ENCODE results near the gene STAG1.
"Not testable (repeated sequence)": the region's sequence is repeated elsewhere in the genome, so short reads cannot be mapped to it uniquely, and the experiment has no call there.

STAG1 gene

DNA sequence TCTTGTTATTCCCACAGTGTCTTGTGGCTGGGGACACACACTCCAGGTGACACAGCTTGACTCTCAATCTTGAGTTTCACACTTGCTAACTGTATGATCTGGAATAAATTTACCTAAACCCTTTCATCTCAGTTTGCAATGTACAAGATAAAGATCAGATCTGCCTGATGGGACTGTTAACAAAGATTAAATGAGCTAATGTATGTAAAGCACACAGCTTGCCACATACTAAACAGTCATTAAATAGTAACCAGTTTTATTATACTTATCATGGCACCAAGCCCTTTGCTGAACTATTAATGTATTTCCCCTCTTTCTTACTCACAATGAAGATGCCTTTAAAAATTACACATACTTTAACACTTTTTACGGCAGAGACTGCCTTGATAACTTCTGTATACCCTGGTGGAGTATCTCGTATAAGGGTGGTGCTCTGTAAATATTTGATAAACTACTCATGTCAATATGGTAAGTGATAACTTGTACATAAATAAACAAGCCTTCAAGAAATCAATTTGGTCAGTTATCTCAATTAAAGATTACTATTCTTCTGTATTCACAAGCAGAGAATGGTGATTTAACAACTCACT lies 184.5 kb downstream of the STAG1 start:
- no peak for DNase-seq (ENCODE audit: low read depth)
- TF ChIP-seq, protein P1, sequence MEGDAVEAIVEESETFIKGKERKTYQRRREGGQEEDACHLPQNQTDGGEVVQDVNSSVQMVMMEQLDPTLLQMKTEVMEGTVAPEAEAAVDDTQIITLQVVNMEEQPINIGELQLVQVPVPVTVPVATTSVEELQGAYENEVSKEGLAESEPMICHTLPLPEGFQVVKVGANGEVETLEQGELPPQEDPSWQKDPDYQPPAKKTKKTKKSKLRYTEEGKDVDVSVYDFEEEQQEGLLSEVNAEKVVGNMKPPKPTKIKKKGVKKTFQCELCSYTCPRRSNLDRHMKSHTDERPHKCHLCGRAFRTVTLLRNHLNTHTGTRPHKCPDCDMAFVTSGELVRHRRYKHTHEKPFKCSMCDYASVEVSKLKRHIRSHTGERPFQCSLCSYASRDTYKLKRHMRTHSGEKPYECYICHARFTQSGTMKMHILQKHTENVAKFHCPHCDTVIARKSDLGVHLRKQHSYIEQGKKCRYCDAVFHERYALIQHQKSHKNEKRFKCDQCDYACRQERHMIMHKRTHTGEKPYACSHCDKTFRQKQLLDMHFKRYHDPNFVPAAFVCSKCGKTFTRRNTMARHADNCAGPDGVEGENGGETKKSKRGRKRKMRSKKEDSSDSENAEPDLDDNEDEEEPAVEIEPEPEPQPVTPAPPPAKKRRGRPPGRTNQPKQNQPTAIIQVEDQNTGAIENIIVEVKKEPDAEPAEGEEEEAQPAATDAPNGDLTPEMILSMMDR (conservative IDR thresholded peaks at IDR 0.05; ENCODE audit: low read length): no peak
- no peak overlapping the region for H3K4me3 ChIP-seq (ENCODE audit: low read length)

GRCh38 chr3:136564962-136565361 lies 187.2 kb downstream of the STAG1 start:
- not testable (repeated sequence) for H3K4me3 ChIP-seq (ENCODE audit: low read length); DNase-seq (ENCODE audit: low read depth)

GRCh38 chr3:136562026-136562425 lies 190.2 kb downstream of the STAG1 start:
- no peak overlapping the region for H3K4me3 ChIP-seq (ENCODE audit: low read length)
- DNase-seq (ENCODE audit: low read depth): no peak
- TF ChIP-seq, protein P1 (conservative IDR thresholded peaks at IDR 0.05; ENCODE audit: low read length): no peak

- no peak overlapping the region for H3K4me3 ChIP-seq (ENCODE audit: low read length)
- no peak for DNase-seq (ENCODE audit: low read depth)
- TF ChIP-seq, protein P1 (conservative IDR thresholded peaks at IDR 0.05; ENCODE audit: low read length): no peak
These were observed 192.3 kb downstream of the STAG1 start for GRCh38 chr3:136559896-136560295.

DNA sequence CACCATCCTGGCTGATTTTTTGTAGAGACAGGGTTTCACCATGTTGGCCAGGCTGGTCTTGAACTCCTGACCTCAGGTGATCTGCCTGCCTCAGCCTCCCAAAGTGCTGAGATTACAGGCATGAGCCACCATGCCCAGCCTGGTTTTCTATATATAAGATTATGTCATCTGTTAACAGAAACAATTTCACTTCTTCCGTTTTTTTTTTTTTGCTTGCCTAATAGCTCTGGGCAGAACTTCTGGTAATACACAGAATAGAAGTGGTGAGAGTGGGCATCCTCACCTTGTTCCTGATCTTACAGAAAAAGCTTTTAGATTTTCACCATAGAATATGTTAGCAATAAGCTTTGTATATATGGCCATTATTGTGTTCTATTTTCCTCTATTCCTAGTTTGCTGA lies 202.7 kb downstream of the STAG1 start:
- not testable (repeated sequence) for DNase-seq (ENCODE audit: low read depth); H3K4me3 ChIP-seq (ENCODE audit: low read length)

DNA sequence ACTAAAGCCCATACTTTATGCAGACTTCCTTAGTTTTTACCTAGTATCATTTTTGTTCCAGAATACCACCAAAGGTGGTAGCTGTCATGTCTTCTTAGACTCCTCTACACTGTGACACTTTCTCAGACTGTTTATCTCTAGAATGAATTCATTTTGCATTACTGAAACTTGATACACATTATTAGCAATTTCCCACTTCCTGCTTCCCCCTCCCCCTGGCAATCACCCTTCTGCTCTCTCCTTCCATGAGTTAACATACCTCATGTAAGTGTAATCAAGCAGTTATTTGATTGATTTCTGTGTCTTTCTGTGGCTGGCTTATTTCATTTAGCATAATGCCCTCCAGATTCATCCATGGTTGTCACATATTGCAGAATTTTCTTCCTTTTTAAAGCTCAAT lies 204.9 kb downstream of the STAG1 start:
- no peak overlapping the region for H3K4me3 ChIP-seq (ENCODE audit: low read length)
- TF ChIP-seq, protein P1 (conservative IDR thresholded peaks at IDR 0.05; ENCODE audit: low read length): no peak
- peak; percentile 51 for DNase-seq (ENCODE audit: low read depth)

- DNase-seq (ENCODE audit: low read depth): peak; percentile 5
- TF ChIP-seq, protein P1 (conservative IDR thresholded peaks at IDR 0.05; ENCODE audit: low read length): no peak; the same call in 1 of the 2 replicates
- H3K4me3 ChIP-seq (ENCODE audit: low read length): no peak overlapping the region
These were observed 205.5 kb downstream of the STAG1 start for GRCh38 chr3:136546720-136547119.

- H3K4me3 ChIP-seq (ENCODE audit: low read length): no peak overlapping the region
- DNase-seq (ENCODE audit: low read depth): peak; percentile 16
- TF ChIP-seq, protein P1 (conservative IDR thresholded peaks at IDR 0.05; ENCODE audit: low read length): peak; percentile 42
These were observed 206.4 kb downstream of the STAG1 start for GRCh38 chr3:136545664-136546268.

Data from AG10803 (cell line).